Superior temporal gyrus (tissue), 1 donor: ENCODE results near the gene DYSF.

ENCODE experiments used
- DNase-seq: peaks from one replicate; pipeline ENCODE4 v3.0.0-alpha.2; 2016; ENCODE audit errors: extremely low spot score

DYSF gene

DNA sequence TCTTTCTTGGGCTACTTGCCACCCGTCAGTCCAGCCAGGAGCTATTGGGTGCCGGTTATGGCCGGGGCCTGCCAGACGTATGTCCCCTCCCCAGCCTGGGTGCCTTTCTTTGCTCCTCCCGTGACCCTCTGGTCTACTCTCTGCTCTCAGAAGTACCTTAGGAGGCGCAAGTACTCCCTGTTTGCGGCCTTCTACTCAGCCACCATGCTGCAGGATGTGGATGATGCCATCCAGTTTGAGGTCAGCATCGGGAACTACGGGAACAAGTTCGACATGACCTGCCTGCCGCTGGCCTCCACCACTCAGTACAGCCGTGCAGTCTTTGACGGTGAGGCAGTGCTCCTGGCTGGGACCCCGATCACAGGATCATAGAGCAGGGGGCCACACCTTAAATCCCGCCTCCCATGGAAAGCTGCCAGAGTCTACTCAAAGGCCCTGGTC lies 99.5 kb downstream of the DYSF start:
- no peak for DNase-seq

DNA sequence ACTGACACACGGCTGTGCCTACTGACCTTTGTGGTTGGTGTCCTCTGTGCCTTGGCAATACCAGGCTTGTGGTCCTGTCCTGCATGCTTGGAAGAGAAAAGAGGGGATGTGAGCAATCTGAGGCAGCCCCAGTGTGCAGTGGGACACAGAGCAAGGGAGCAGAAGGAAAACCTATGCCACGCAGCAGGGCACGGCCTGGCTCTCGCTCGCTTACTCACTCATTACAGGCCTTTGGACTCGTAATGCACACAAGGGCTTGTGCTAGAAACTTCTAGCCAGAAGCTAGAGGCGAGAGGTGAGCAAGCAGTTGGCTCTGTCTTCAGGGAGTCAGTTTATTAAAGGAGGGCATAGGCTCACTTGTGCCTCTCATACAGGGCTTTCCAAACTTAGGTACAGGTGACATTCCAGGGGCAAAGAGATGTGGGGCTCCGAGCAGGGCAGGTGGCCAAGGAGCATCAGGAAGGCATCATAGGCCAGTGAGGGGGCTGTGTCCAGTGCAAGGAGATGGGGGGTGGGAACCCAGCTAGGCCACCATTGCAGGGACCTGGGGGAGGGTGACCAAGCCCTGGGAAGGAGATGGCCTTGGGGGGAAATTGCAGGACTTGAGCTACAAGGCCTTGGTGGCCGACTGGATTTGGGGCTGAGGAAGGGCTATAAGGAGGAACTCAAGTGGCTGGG lies 100.8 kb downstream of the DYSF start:
- DNase-seq = no peak

DNA sequence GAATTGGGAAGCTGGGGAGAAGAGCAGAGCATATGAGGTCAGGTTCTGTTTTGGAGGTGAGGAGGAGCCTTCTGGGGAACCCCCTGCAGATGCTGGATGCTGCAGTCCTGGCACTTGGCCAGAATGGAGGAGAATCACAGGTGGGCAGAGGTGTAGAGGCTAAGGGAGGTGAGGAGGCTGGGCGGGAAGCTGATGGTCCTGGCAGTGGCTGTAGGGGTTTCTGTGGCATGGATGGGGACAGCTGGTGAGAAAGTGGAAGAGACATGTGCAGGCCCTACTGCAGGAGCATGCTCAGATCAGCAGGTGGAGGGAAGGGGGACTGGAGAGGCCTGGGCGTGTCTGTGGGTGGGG lies 101.3 kb downstream of the DYSF start:
- DNase-seq = no peak

DNA sequence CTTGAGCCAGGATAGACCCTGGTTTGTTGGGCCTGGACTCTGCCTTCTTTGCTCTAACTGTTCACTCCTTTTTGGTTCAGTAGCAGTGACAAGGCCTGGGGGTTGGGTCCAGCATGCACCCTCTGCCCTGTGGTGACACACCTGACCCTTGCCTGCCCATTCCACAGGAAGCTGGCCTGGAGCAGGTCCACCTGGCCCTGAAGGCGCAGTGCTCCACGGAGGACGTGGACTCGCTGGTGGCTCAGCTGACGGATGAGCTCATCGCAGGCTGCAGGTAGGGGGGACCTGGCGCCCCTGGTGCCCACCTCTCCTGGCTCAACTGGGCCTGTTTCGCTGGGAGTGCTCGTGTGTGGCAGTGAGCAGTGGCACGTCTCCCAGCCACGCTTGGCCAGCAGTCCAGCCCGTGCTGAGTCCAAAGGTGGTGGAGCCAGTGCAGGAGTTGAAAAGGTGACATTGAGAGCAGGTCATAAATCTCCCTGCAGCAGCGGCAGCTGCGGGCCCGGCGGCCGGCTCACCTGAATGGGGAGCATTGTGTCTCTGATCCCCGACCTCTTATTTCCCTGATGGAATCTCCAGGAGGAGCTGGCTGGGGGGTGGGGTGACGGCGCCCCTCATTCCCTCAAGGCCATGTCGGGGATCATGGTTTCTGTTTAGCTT lies 102.6 kb downstream of the DYSF start:
- no peak for DNase-seq

DNA sequence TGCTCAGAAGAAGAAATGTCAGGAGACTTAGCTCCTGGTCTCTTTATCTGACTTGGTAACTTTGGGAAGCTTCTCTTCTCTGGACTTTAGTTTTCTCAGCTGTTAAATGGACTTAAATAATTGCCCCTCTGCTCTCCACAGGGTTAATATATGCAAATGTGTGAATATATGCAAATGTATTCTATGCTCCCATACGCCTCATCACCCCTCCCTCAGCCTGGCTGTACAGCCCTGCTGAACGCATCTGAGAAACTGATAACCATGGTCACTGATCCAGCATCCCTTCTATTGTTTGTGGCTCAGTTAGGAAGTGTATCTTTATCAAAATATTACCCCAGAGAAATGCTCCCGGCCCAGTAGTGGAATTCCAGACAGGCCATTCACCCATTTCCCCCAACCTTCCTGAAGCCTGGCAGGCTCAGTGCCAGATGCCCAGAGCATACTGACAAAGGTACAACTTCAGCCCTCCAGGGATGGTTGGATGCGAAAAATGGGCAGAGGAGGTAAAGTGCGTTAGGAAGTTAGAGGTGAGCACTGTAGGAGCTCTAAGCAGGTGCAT lies 103.4 kb downstream of the DYSF start:
- no peak for DNase-seq

DNA sequence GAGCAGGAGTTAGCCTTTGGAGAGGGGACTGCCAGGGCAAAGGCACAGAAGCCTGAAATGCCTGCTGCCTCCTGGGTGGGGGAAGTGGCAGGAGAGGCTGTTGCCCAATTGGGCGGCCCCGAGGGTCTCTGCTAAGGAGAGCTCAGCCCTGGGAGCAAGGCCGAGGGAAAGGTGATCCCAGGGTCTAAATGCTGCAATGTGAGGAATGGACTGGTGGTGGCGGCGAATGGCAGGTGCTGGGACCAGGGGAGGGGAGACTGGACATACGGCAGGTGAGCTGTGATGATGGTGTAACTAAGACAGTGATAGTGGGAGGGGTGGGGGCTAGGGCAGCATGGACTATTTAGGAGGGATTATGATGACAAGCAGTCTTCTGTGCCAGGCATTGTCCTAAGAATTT lies 104.0 kb downstream of the DYSF start:
- DNase-seq = no peak

DNA sequence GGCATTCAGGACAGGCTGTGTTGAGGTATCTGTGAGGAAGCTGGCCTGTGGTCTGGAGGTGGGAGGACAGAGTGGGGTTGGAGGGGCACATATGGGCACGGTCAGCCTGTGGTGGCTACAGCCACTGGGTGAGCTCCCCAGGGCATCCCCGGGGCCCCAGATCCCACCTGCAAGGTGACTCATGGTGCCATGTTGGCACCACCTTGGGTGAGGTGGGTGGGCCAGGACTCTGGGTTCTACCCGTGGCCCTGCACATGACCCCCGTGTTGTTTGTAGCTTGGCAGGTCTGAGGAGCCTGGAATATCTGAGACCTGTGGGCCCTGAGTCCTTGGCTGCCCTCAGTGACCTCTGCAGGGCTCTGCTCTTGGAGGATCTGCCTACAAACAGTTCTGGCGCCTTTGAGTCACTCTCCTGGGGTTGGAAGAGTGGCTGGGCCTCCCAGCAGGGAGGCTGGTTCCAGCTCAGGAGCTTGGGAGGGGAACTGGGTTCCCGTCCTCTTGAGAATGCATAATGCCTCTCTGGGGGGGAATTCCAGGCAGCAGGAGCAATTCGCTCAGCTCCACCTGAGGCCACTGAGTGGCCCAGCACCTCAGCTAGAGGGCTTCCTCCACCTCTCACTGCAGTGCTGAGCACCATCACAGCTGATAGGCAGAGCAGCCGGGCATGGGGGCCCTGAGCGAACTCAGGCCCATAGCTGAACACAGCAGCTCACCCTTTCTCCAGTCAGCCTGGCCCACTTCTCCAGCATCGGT lies 105.1 kb downstream of the DYSF start:
- DNase-seq = no peak

DNA sequence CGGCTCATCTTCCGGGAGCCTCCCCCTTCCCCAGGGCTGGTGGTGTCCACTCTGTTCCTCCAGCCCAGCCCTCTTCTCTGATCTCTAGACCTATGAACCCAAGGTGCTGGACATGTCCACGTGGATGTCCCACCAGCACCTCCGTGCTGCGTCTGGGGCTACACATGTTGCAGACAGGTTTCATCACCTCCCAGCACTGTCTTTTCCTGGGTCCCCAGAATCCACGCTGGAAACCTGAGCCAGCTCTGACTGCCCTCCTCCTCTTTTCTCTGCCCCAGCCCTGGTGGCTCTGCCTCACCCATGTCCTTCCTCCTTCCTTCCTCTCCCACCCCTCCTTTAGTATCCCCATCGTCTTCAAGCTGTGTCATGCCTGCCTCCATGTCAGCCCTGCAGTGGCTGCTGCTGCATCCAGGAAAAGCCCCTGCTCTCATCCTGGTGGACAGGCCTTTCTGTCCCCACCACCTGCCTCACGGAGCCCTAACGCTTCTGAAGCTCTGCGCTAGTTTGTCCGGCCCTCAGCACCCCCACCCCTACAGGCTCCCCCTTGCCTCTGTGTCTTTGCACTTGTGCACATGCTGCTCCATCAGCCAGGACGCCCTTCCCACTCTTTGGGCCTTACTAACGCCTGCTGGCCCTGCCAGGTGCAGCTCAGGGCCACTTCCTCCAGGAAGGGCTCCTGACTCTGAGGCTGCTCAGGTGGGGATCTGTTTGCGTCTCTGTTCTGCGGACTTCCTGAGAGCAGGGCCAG lies 105.9 kb downstream of the DYSF start:
- DNase-seq = no peak

DNA sequence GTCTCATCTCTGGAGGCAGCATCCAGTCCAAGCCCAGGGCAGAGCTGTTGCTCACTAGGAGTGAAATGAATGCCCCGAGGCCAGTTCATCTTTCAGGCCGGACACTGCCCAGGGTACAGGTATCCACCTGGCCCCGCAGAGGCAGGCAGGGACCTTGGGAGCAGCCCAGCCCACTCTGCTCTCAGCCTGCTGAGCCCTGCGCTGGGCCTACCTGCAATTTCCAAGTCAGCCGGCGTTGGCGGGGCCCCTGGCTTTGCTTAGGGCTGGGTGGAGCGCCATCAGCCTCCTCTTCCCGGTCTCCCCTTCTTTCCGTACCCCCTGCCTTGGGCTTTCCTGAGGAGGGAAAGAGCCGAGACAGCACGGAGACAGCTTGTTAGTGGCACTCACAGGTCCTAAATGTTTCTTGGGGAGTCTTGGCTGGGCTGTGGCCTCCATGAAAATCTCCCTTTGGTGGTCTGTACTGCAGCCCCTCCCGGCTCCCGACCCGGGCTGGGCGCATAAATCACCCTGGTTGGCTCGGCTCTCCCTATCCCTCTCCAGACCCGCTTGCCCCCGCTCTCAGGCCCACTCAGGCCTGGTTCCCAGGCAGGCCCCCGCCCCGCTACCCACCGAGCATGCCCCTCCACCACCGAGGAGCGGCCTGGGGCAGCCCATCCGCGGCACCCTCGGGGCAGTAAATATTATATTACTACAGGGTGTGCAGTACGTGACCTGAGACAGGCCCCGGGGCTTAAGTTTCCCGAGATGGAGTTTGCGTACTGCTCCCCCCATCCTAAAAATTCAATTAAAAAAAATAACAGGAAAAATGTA lies 106.7 kb downstream of the DYSF start:
- no peak for DNase-seq

DNA sequence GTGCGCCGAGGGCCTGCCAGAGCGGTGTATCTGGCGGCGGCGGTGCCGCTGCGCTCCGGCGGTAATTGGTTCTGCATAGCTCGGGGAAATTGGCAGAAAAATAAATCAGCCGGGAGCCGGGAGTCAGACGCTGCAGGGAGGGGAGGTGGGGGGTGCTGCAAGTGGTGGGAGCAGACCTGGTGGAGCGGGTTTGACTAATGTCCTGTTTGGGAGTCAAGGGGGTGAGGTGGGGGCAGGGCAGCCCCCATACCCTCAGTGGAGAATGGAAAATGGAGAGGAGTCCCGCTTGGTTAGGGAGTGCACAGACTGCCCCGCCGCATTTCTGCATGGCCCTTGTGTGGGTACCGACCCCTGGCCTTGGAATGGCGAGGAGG lies 107.3 kb downstream of the DYSF start:
- no peak for DNase-seq

DNA sequence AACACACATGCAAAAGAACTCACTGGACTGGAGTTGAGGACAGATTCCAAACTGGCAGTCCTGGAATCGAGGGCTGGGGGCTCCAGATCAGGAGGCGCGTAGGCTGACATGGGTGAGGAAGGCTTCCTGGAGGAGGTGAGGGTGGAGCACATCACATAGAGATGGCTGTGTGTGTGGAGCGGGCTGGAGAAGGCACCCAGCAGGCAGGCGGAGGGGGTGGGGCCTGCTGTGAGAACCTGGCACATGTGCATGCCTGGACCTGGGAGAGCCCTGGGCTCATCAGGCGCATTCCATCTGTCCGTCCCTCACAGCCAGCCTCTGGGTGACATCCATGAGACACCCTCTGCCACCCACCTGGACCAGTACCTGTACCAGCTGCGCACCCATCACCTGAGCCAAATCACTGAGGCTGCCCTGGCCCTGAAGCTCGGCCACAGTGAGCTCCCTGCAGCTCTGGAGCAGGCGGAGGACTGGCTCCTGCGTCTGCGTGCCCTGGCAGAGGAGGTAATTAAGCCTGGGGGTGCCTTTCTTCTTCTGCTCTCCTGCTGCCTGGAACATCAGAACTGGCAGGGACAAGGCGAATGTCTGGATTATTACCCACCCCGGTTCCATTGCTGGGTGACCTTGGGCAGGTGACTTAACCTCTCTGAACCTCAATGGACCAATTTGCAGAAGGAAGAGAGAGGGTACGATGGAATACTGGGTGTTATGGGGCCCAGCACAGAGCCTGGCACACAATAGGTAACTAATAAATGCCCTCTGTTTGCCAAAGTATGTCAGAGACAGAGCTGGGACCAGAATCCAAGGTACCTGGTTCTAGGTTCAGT lies 108.3 kb downstream of the DYSF start:
- DNase-seq = no peak

DNA sequence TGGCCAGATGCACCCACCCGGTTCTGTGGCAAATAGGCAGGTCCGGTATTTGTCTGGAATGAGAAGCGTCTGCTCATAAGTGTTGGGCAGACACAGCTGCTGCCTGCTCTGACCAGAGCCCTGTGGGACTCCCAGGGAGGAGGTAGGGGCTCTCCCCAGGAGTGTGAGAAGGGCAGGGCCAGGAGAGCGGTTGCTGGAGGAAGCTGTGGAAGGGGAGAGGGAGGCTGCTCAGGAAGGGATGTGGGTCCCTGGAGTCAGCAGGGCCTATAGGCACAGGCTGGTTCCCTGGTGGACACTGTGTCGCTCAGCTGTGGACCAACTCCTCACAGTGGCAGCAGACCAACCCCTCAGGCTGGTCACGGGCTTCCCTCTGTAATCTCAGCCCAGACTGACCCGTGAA lies 109.2 kb downstream of the DYSF start:
- no peak for DNase-seq

DNA sequence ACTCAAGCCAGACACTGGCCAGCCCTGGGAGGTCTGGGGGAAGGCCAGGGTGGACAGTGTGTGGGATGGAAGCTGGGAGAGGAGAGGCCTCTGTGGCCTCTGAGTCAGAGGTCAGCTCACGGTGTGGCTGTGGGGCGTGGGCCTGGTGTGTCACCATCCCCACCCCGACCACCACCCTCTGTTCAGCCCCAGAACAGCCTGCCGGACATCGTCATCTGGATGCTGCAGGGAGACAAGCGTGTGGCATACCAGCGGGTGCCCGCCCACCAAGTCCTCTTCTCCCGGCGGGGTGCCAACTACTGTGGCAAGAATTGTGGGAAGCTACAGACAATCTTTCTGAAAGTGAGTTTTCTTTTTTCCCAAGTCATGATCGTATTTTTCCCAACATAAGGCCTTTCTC lies 110.5 kb downstream of the DYSF start:
- DNase-seq = peak; percentile 38

DNA sequence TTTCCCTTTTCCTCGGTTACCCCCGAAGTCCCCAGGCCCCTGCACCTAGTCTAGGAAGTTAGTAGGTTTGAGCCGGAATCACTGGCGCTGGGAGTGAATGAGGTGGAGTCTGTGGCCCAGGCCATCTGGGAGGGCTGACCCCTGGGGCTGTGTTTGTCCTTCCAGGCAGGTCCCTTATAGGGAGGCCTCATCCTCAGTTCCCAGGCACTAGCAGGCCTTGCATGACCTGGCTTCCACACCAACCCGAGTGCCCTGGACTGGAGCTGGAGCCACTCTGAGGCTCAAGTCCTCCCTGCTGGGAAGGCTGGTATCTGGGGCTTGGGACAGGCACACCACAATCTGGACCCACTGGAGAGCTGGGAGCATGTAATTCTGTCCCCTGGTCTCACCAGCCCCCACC lies 111.0 kb downstream of the DYSF start:
- no peak for DNase-seq

DNA sequence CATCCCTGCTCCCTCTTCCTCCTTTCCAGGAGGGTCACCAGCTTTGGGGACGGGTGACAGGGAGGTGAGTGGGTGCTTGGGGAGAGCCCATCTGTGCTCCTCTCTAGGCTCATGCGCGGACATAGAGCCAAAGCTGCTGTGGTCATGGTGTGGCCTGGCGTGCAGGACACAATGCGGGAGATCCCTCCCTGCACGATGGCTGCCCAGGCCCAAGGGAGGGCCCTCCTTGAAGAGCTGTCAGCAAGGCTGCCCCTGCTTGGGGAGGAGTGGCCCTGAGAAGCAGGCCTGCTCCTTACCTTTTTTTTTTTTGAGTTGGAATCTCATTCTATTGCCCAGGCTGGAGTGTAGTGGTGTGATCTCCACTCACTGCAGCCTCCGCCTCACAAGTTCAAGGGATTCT lies 111.4 kb downstream of the DYSF start:
- DNase-seq = no peak

DNA sequence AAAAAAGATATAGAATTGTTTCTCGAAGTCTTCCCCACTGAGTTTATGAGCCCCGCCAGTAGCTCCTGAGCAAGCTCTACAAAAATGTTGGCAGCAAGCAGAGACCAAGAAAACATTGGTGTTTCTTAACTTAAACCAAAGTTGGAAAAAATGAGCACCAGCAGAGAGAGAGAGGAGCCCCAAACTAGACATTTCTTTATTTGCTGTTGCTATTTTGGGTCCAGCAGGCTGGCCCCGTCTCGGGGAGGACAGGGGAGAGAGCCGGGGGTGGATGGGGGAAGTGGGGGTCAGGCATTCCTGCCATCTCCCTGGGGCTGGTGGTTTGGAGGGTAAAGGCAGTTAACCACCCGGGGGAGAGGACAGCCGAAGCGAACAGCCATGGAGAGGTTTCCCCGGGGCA lies 113.0 kb downstream of the DYSF start:
- no peak for DNase-seq

DNA sequence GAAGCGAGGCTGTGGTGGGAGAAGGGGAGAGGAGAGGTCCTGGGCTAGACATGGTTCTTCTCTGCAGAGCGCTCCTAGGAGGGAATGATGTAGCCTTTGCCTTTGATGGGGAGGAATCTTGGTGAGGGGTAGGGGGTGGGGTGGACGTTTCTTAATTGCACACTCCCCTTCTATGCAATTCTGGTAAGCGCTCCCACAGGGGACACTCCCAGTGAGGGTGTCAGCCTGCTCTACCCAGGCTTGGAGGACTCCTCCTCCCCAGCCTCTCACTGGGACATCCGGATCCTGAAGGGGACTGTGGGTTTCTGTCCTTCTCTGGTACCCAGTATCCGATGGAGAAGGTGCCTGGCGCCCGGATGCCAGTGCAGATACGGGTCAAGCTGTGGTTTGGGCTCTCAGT lies 114.3 kb downstream of the DYSF start:
- no peak for DNase-seq

DNA sequence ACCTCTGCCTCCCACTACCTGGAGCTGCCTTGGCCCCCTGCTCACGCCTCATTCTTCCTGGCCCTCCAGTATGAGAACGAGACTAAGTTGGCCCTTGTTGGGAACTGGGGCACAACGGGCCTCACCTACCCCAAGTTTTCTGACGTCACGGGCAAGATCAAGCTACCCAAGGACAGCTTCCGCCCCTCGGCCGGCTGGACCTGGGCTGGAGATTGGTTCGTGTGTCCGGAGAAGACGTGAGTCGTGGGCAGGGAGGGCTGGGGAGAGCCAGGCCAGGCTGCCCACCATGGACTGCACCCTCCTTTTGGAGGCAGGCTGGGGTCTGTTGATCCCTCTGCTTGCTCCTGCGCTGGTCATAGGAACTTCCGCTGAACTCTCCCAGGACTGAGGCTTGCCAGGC lies 114.7 kb downstream of the DYSF start:
- no peak for DNase-seq

DNA sequence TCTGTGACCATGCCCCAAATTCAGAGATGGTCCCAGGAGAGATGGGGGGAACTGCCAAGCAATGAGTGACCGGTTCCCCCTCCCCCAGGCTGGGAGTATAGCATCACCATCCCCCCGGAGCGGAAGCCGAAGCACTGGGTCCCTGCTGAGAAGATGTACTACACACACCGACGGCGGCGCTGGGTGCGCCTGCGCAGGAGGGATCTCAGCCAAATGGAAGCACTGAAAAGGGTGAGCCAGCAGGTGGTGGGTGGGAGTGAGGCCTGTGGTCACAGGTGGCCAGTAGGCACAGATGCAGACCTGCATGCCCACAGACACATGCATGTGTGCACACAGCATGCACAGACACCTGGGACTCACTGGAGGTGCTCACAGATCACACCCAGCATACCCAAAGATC lies 117.2 kb downstream of the DYSF start:
- DNase-seq = no peak

DNA sequence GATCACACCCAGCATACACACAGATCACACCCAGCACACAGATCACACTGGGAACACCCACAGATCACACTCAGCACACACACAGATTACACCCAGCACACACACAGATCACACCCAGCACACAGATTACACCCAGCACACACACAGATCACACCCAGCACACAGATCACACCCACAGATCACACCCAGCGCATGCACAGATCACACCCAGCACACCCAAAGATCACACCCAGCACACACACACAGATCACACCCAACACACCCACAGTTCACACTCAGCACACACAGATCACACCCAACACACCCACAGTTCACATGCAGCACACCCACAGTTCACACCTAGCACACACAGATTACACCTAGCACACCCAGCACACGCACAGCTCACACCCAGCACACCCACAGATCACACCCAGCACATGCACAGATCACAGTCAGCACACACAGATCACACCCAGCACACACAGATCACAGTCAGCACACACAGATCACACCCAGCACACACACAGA lies 117.6 kb downstream of the DYSF start:
- no peak for DNase-seq
